ENCODE results near the gene YTHDF1. TPM values are rescaled to one million over a fixed set of nuclear protein-coding genes. Genes with fewer than 3 reads are reported as not detected.

The YTHDF1 gene
- total and polyA plus RNA-seq, 8 donors = 11.1 to 24.0 (median 15.9) TPM

GRCh38 chr20:63156221-63156671, 59.7 kb downstream of the YTHDF1 start:
- no peak overlapping the region for H3K27ac ChIP-seq
- TF ChIP-seq CTCF (IDR thresholded peaks at IDR 0.05) = no peak
- 37 to 49% methylated on average over 12 of the region's 12 CpGs for WGBS, 2 donors
- intact Hi-C loops (cut with DNase I) = no loop called here
- no peaks in the 10 kb centered on the region for H3K9me3 ChIP-seq
- no peak overlapping the region for H3K4me3 ChIP-seq
- H3K27me3 ChIP-seq = peaks cover 0 to 6% (median 2%) of the 10 kb centered on the region in 4 donors
- no peaks in the 10 kb centered on the region for H3K4me1 ChIP-seq
- DNase-seq (peak in 1 of 6 donors; percentile 35), ATAC-seq (no peak), FAIRE-seq (no peak)
- no peaks in the 10 kb centered on the region for H3K36me3 ChIP-seq

DNA sequence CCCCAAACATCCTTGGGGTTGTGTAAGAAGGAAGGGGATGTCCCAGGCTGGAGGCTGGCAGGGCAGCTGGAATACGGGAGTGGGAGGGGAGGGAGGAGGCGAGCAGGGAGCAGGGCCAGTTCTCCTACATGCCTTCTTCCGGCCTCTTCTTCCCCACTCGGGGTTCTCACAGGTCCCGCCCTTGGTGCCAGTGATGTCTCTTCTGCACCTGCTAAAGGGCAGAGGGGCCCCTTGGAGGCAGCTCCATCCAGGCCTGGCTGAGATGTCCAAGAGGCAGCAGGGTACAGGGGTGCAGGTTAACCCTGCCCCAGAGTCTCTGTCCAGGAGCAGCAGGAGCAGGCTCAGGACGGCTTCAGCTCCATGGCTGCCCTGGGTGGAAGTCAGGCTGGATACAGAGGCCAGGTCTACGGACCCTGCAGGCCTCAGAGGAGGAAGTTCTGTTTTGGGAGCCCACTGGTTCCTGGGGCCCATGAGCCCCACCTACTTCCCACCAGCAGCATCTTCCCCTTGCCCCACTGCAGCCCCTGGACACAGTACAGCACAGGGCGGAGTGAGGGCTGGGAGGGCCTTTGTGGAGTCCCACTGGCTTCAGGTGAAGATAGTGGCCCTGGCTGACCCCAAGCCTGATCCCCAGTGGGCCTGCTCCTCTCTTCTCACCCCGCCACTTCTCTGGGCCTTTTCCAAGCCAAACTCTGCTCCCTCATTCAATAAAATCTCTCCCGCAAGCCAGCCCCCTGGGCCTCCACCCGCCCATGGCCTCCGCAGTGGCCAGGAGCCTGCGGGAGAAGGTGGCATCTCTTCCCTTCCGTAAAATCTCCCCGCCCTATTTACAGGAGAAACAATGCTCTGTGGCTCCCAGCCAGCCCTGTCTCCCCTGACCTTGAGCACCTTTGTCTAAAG, 60.4 kb downstream of the YTHDF1 start:
- no peak for ATAC-seq

DNA sequence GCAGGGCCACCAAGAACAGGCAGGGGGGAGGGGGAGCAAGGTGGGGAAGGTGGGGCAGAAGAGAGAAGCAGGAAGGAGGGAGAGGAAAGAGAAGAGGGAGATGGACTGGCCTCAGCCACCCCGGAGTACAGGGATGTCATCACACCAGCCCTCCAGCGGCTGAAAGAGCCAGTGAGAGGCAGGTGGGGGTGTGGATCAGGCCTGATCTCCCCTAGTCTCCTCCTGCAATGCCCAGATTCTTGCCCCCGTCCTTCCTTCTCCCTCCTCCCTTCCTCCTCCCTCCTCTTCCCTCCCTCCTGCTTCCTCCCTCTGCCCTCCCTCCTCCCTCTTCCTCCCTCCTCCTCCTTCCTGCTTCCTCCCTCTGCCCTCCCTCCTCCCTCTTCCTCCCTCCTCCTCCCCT, 61.5 kb downstream of the YTHDF1 start:
- intact Hi-C loops (cut with DNase I) = no loop called here
- peaks cover 0 to 13% (median 5%) of the 10 kb centered on the region in 4 donors for H3K27me3 ChIP-seq
- ATAC-seq = no peak
- no peak overlapping the region for H3K27ac ChIP-seq
- FAIRE-seq = no peak
- TF ChIP-seq CTCF (IDR thresholded peaks at IDR 0.05) = no peak
- no peaks in the 10 kb centered on the region for H3K4me1 ChIP-seq
- no peak overlapping the region for H3K4me3 ChIP-seq
- peak in 1 of 6 donors; percentile 22 for DNase-seq
- no peaks in the 10 kb centered on the region for H3K9me3 ChIP-seq
- H3K36me3 ChIP-seq = no peaks in the 10 kb centered on the region
- WGBS, 2 donors = 12 to 14% methylated on average over 3 of the region's 3 CpGs

More for the DNA sequence above, 60.4 kb downstream of the YTHDF1 start:
- Histone ChIP-seq H3K27ac (no peak overlapping the region), H3K4me3 (no peak overlapping the region), H3K4me1 (no peaks in the 10 kb centered on the region), H3K36me3 (no peaks in the 10 kb centered on the region), H3K27me3 (peaks cover 0 to 8% (median 3%) of the 10 kb centered on the region in 4 donors), H3K9me3 (no peaks in the 10 kb centered on the region)
- FAIRE-seq = no peak
- DNase-seq = peak in 1 of 6 donors; percentile 35
- TF ChIP-seq CTCF (IDR thresholded peaks at IDR 0.05) = no peak
- 42 to 46% methylated on average over 13 to 15 of the region's 15 CpGs for WGBS, 2 donors
- intact Hi-C loops (cut with DNase I) = no loop called here

DNA sequence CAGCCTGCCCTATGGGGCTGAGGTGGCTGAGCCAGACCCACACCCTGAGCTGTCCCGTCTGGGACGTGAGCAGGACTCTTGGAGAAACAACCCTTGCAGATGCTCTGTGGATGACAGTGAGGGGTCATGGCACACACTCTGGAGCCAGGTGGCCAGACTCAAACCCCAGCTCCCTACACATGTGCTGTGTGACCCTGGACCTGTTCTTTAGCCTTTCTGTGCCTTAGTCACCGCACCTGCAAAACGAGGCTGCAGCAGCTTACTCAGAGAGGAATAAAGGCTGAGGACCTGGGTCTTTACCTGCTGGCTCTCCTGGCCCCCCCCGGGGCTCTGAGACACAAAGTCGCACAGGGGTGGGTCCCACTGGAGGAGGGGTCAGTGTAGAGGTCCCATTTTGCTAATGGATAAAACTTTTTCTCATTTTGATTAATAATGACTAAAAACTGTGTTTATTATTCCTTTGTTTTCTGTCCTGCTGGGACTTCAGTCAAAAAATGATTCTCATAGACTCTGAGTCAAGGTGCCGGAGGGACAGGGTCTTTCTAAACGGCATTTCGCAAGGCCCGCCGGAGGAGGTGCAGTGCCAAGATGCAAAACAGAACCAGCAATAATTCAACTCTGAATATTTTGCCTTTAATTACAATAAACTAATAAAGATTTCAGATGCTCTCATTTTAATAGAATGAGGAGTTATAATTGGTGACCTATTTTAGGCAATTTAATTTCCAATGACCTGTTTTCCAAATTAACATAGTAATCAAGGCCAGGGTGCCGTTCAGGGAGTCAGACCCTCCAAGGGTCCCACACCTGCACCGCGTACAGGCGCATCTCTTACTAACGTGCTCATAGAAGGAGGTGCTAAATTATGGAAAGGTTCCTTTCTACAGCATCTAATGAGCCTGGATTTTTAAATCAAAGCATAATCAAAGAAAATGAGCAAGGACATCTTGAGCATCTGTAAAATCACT, 62.4 kb downstream of the YTHDF1 start:
- Histone ChIP-seq H3K27me3 (peaks cover 0 to 14% (median 5%) of the 10 kb centered on the region in 4 donors), H3K4me3 (no peak overlapping the region), H3K27ac (no peak overlapping the region), H3K4me1 (no peaks in the 10 kb centered on the region), H3K36me3 (no peaks in the 10 kb centered on the region), H3K9me3 (no peaks in the 10 kb centered on the region)
- no peak for FAIRE-seq
- peak in 1 of 6 donors; percentile 29 for DNase-seq
- ATAC-seq = no peak
- no peak for TF ChIP-seq CTCF (IDR thresholded peaks at IDR 0.05)
- WGBS, 2 donors = 39 to 55% methylated on average over 16 of the region's 16 CpGs
- intact Hi-C loops (cut with DNase I) = no loop called here
